Left ventricle myocardium inferior (tissue), 1 donor: ENCODE measurements around the gene MPHOSPH9. TPM values are rescaled to one million over a fixed set of nuclear protein-coding genes. Genes with fewer than 3 reads are reported as not detected.

Experiments used
- DNase-seq: peaks from one replicate; pipeline ENCODE4 v3.0.0-alpha.2; 2020
- H3K27ac ChIP-seq: fragments of 200-600 bp; replicated peaks from 2 replicates; pipeline ENCODE4 v1.8.0; 2021
- H3K27me3 ChIP-seq: fragments of 200-600 bp; 2 replicates; pipeline ENCODE4 v1.8.0; 2021; ENCODE audit warnings: low read depth
- H3K36me3 ChIP-seq: fragments of 200-600 bp; 2 replicates; pipeline ENCODE4 v1.8.0; 2021
- H3K4me1 ChIP-seq: fragments of 200-600 bp; 2 replicates; pipeline ENCODE4 v1.8.0; 2021
- H3K4me3 ChIP-seq: fragments of 200-600 bp; 2 replicates; pipeline ENCODE4 v1.8.0; 2021; ENCODE audit warnings: mild to moderate bottlenecking, moderate library complexity
- H3K9me3 ChIP-seq: fragments of 200-600 bp; replicated peaks from 2 replicates; pipeline ENCODE4 v1.8.0; 2021
- CTCF ChIP-seq: fragments of 200-600 bp; IDR thresholded peaks from 2 replicates; pipeline ENCODE4 v1.8.0; 2021; ENCODE audit warnings: antibody characterized with exemption, mild to moderate bottlenecking, borderline replicate concordance
- intact Hi-C: fragments of 100-400 bp; cut with micrococcal nuclease; formaldehyde crosslinking; loops from one replicate; pipeline ENCODE4 v1.11.0; 2022
- total RNA-seq: library from RNA; stranded (reverse); fragmentation: NEBNext Ultra II Directional; extraction: Animal tissue kit (Norgen Biotek cat#: 25700); gene quantifications from one replicate; pipeline ENCODE4 v1.2.1, GENCODE V29; 2021
- donor health status: DM: no; HTN: yes; CAD: no; lungs with severe emphysema.

MPHOSPH9 gene
- total RNA-seq, 1 donor from 2014 or later, result 23.9 TPM

- peak overlapping the region; percentile 89 for H3K27ac ChIP-seq
- no peak for TF ChIP-seq CTCF
- peaks cover 46% of the 10 kb centered on the region for H3K4me1 ChIP-seq
- H3K27me3 ChIP-seq, result no peaks in the 10 kb centered on the region
- H3K9me3 ChIP-seq, result no peaks in the 10 kb centered on the region
- peak overlapping the region; percentile 92 for H3K4me3 ChIP-seq
- peaks cover 3% of the 10 kb centered on the region for H3K36me3 ChIP-seq
- intact Hi-C loops, result loop anchor here (10.0 kb wide), 1 partner anchor 106 kb away; no protein-coding TSS in a partner anchor
- peak; percentile 55 for DNase-seq
Measured at GRCh38 chr12:123150275-123150743, 82.6 kb downstream of the MPHOSPH9 start.

- H3K27me3 ChIP-seq, result no peaks in the 10 kb centered on the region
- H3K4me3 ChIP-seq, result peak overlapping the region; percentile 92
- TF ChIP-seq CTCF, result no peak
- DNase-seq, result no peak
- no peaks in the 10 kb centered on the region for H3K9me3 ChIP-seq
- peak overlapping the region; percentile 89 for H3K27ac ChIP-seq
- H3K4me1 ChIP-seq, result peaks cover 52% of the 10 kb centered on the region
- intact Hi-C loops, result loop anchor here (10.0 kb wide), 1 partner anchor 105 kb away; no protein-coding TSS in a partner anchor
- no peaks in the 10 kb centered on the region for H3K36me3 ChIP-seq
Measured at GRCh38 chr12:123149501-123150274, 83.3 kb downstream of the MPHOSPH9 start.

- DNase-seq, result no peak
- Histone ChIP-seq H3K27ac (peak overlapping the region; percentile 89), H3K4me3 (peak overlapping the region; percentile 92), H3K9me3 (no peaks in the 10 kb centered on the region), H3K36me3 (no peaks in the 10 kb centered on the region), H3K4me1 (peaks cover 58% of the 10 kb centered on the region), H3K27me3 (no peaks in the 10 kb centered on the region)
- intact Hi-C loops, result no loop called here
- no peak for TF ChIP-seq CTCF
Measured at GRCh38 chr12:123149088-123149487, 83.9 kb downstream of the MPHOSPH9 start.

- Histone ChIP-seq H3K27me3 (no peaks in the 10 kb centered on the region), H3K27ac (peak overlapping the region; percentile 89), H3K36me3 (no peaks in the 10 kb centered on the region), H3K4me3 (peak overlapping the region; percentile 92), H3K4me1 (peaks cover 62% of the 10 kb centered on the region), H3K9me3 (no peaks in the 10 kb centered on the region)
- no peak for DNase-seq
- intact Hi-C loops, result no loop called here
- no peak for TF ChIP-seq CTCF
Measured at GRCh38 chr12:123148655-123149054, 84.3 kb downstream of the MPHOSPH9 start.

GRCh38 chr12:123148223-123148622 is 84.7 kb downstream of the MPHOSPH9 start:
- peak overlapping the region; percentile 89 for H3K27ac ChIP-seq
- H3K9me3 ChIP-seq, result no peaks in the 10 kb centered on the region
- H3K4me3 ChIP-seq, result no peak overlapping the region
- TF ChIP-seq CTCF, result no peak
- H3K36me3 ChIP-seq, result no peaks in the 10 kb centered on the region
- DNase-seq, result no peak
- intact Hi-C loops, result no loop called here
- no peaks in the 10 kb centered on the region for H3K27me3 ChIP-seq
- peaks cover 66% of the 10 kb centered on the region for H3K4me1 ChIP-seq
